ENCODE results near the gene GNAT2. TPM values are rescaled to one million over a fixed set of nuclear protein-coding genes. Genes with fewer than 3 reads are reported as not detected.

GNAT2 gene
- total RNA-seq, 1 donor from 2014 or later: 0.26 TPM

GRCh38 chr1:109659997-109660690 lies 40.7 kb upstream of the GNAT2 start:
- DNase-seq (ENCODE audit: low read depth): no peak
- Histone ChIP-seq H3K36me3 (ENCODE audit: control insufficient read depth, insufficient read depth, low read length) (no peaks in the 10 kb centered on the region), H3K4me3 (ENCODE audit: low read depth, low read length) (no peak overlapping the region), H3K27me3 (ENCODE audit: control insufficient read depth, insufficient read depth, low read length) (no peaks in the 10 kb centered on the region)
- no peak for TF ChIP-seq CTCF (IDR thresholded peaks at IDR 0.05; ENCODE audit: insufficient read depth, low read length, severe bottlenecking)
- FAIRE-seq: no peak

GRCh38 chr1:109659145-109659544 lies 39.7 kb upstream of the GNAT2 start:
- no peak for DNase-seq (ENCODE audit: low read depth)

GRCh38 chr1:109658533-109659042 lies 39.2 kb upstream of the GNAT2 start:
- H3K27me3 ChIP-seq (ENCODE audit: control insufficient read depth, insufficient read depth, low read length): no peaks in the 10 kb centered on the region
- no peak for TF ChIP-seq CTCF (IDR thresholded peaks at IDR 0.05; ENCODE audit: insufficient read depth, low read length, severe bottlenecking)
- no peaks in the 10 kb centered on the region for H3K36me3 ChIP-seq (ENCODE audit: control insufficient read depth, insufficient read depth, low read length)
- DNase-seq (ENCODE audit: low read depth) (no peak), FAIRE-seq (no peak)
- no peak overlapping the region for H3K4me3 ChIP-seq (ENCODE audit: low read depth, low read length)

More at GRCh38 chr1:109659145-109659544, 39.7 kb upstream of the GNAT2 start:
- no peaks in the 10 kb centered on the region for H3K27me3 ChIP-seq (ENCODE audit: control insufficient read depth, insufficient read depth, low read length)
- FAIRE-seq: no peak
- H3K4me3 ChIP-seq (ENCODE audit: low read depth, low read length): no peak overlapping the region
- H3K36me3 ChIP-seq (ENCODE audit: control insufficient read depth, insufficient read depth, low read length): no peaks in the 10 kb centered on the region
- TF ChIP-seq CTCF (IDR thresholded peaks at IDR 0.05; ENCODE audit: insufficient read depth, low read length, severe bottlenecking): no peak

- TF ChIP-seq CTCF (IDR thresholded peaks at IDR 0.05; ENCODE audit: insufficient read depth, low read length, severe bottlenecking): no peak
- Histone ChIP-seq H3K27me3 (ENCODE audit: control insufficient read depth, insufficient read depth, low read length) (no peaks in the 10 kb centered on the region), H3K36me3 (ENCODE audit: control insufficient read depth, insufficient read depth, low read length) (no peaks in the 10 kb centered on the region), H3K4me3 (ENCODE audit: low read depth, low read length) (no peak overlapping the region)
- FAIRE-seq: no peak
- no peak for DNase-seq (ENCODE audit: low read depth)
These were observed 38.6 kb upstream of the GNAT2 start for GRCh38 chr1:109657970-109658369.

- Histone ChIP-seq H3K36me3 (ENCODE audit: control insufficient read depth, insufficient read depth, low read length) (no peaks in the 10 kb centered on the region), H3K4me3 (ENCODE audit: low read depth, low read length) (no peak overlapping the region), H3K27me3 (ENCODE audit: control insufficient read depth, insufficient read depth, low read length) (no peaks in the 10 kb centered on the region)
- DNase-seq (ENCODE audit: low read depth) (no peak), FAIRE-seq (no peak)
- no peak for TF ChIP-seq CTCF (IDR thresholded peaks at IDR 0.05; ENCODE audit: insufficient read depth, low read length, severe bottlenecking)
These were observed 38.0 kb upstream of the GNAT2 start for GRCh38 chr1:109657395-109657794.
